Stimulated activated naive CD8-positive, alpha-beta T cell treated with anti-CD3 and anti-CD28 coated beads, Interleukin-15, amount 100 ng/mL, for 72 hours (primary cell): ENCODE data around the gene HERC6.

Experiments
- ATAC-seq: fragments of 150-1000 bp; cut with Tn5 transposase; 2 replicates; pipeline ENCODE4 v1.10.0; 2021; ENCODE audit warnings: mild to moderate bottlenecking, moderate library complexity
- DNase-seq, 2 donors: peaks; one replicate each; pipeline ENCODE4 v3.0.0; 2021 to 2022
- H3K27ac Mint-ChIP-seq, 2 donors: one replicate each; pipeline ENCODE4 v1.8.0; 2022; ENCODE audit warnings: mild to moderate bottlenecking in 2 of 2, mixed read lengths in 2 of 2, moderate library complexity in 2 of 2
- H3K27me3 Mint-ChIP-seq: one replicate; pipeline ENCODE4 v1.8.0; 2022; ENCODE audit warnings: mixed read lengths
- H3K4me1 Mint-ChIP-seq: one replicate; pipeline ENCODE4 v1.8.0; 2022; ENCODE audit warnings: mild to moderate bottlenecking, mixed read lengths
- H3K4me3 Mint-ChIP-seq, 2 donors: one replicate each; pipeline ENCODE4 v1.8.0; 2022; ENCODE audit warnings: mild to moderate bottlenecking in 2 of 2, mixed read lengths in 2 of 2, moderate library complexity in 1 of 2
- H3K9me3 Mint-ChIP-seq, 2 donors: one replicate each; pipeline ENCODE4 v1.8.0; 2022; ENCODE audit warnings: mixed read lengths in 2 of 2

HERC6 gene

DNA sequence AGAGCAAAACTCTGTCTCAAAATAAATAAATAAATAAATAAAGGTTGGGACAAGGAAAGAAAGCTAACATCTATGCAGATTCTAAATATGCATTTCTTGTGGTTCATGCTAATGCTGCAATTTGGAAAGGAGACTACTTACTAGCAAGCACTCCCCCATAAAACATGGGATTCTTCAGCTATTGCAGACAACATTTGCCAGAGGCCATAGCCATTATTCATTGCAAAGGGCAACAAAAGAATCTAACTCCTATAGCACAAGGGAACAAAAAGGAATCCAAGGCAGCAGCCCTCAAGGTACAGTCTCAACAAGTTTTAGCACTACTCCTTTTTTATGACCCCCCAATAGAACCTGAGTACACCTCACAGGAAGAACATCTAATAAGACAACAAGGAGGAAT is 70.2 kb downstream of the HERC6 start:
- Mint-ChIP-seq H3K4me1 (no peaks in the 10 kb centered on the region), H3K4me3 (no peak overlapping the region), H3K27me3 (no peaks in the 10 kb centered on the region), H3K27ac (no peak overlapping the region), H3K9me3 (no peaks in the 10 kb centered on the region)
- DNase-seq (no peak), ATAC-seq (no peak)

DNA sequence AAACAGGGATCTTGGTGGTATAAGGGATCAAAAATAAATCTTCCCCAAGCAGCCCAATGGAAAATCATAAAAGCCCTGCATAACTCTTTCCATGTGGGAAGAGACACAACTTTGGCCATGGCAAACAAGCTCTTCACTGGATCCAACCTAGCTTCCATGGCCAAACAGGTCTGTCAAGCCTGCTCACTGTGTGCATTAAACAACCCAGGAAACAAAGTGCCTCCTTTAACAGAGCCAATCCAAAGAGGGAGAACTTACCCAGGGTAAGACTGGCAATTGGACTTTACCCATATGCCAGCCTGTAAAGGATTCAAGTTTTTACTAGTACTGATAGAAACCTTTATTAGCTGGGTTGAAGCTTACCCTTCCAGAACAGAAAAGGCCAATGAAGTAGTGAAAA is 70.6 kb downstream of the HERC6 start:
- Mint-ChIP-seq H3K27ac (no peak overlapping the region), H3K9me3 (no peaks in the 10 kb centered on the region)

DNA sequence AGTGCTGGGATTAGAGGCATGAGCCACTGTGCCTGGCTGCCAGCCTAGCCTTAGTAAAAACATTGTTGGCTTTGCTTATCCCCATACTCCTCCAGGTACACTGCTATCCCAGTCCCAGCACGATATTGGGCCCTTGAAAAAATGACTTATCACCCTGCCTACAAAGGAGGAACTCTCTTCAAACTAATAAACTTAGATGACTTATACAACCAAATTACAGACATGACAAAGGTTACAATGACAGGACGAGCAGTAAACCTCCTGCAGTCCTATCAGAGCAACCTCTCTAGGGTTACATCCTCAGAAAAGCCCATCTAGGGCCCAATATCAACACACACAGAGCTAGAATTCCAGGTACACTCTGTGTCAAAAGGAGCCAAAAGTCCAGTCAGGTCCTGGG is 72.6 kb downstream of the HERC6 start:
- DNase-seq (no peak), ATAC-seq (no peak)
- no peaks in the 10 kb centered on the region for H3K4me1 Mint-ChIP-seq
- no peaks in the 10 kb centered on the region for H3K27me3 Mint-ChIP-seq
- no peak overlapping the region for H3K27ac Mint-ChIP-seq
- H3K4me3 Mint-ChIP-seq: no peak overlapping the region
- no peaks in the 10 kb centered on the region for H3K9me3 Mint-ChIP-seq

More for the DNA sequence above, 70.6 kb downstream of the HERC6 start:
- DNase-seq (no peak), ATAC-seq (no peak)
- Mint-ChIP-seq H3K27me3 (no peaks in the 10 kb centered on the region), H3K4me3 (no peak overlapping the region), H3K4me1 (no peaks in the 10 kb centered on the region)

DNA sequence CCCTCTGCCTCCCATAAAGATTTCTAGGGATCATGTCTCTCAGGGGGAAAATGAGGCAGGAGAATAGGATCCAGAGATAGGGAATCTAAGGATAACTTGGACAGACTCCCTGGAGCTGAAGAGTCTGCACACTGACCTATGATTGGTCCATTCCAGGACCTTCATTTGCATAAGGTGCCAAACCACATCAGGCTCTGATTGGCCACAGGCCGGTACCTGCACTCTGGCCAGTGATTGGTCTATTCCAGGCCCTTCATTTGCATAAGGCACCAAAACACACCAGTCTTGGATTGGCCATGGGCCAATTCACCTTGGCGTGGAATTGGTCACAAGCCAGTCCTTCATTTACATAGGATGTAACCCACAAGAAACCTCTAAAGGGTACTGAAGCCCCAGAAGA is 74.3 kb downstream of the HERC6 start:
- H3K4me1 Mint-ChIP-seq: peaks cover 13% of the 10 kb centered on the region
- ATAC-seq (no peak), DNase-seq (no peak)
- no peak overlapping the region for H3K4me3 Mint-ChIP-seq
- no peaks in the 10 kb centered on the region for H3K9me3 Mint-ChIP-seq
- peaks cover 11% of the 10 kb centered on the region for H3K27me3 Mint-ChIP-seq
- no peak overlapping the region for H3K27ac Mint-ChIP-seq

DNA sequence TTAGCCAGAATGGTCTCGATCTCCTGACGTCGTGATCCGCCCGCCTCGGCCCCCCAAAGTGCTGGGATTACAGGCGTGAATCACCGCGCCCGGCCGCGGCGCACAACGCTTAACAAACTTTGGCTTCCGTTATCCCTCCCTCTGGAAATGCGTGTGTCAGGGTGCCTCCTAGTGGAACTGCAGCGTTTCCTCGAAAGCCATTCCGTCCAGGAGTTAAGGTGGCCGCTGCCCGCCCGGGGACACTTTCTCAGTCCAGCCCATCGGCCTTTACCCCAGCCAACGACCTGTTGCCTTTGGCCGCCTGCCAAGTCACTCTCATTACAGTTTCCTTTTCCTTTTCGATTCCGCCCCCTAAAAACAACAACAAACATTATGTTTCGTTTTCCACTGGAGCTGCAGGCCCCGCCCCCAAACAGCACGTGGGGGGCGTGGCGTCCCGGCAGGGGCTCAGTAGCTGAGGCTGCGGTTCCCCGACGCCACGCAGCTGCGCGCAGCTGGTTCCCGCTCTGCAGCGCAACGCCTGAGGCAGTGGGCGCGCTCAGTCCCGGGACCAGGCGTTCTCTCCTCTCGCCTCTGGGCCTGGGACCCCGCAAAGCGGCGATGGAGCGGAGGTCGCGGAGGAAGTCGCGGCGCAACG is 78.1 kb downstream of the HERC6 start, which contains the start of gene HERC5:
HERC5 (plus strand) TSS at position 450 of the 637 bp plus-strand sequence; CDS start at position 601, 151 bp downstream.
- DNase-seq (peak; percentile 87 to 92), ATAC-seq (peak; percentile 95)
- H3K9me3 Mint-ChIP-seq: no peaks in the 10 kb centered on the region
- H3K27me3 Mint-ChIP-seq: peaks cover 17% of the 10 kb centered on the region
- peak within 1 kb of the TSS; percentile 97 to 100 for H3K4me3 Mint-ChIP-seq
- H3K27ac Mint-ChIP-seq: peak within 1 kb of the TSS; percentile 99
- peaks cover 17% of the 10 kb centered on the region for H3K4me1 Mint-ChIP-seq

DNA sequence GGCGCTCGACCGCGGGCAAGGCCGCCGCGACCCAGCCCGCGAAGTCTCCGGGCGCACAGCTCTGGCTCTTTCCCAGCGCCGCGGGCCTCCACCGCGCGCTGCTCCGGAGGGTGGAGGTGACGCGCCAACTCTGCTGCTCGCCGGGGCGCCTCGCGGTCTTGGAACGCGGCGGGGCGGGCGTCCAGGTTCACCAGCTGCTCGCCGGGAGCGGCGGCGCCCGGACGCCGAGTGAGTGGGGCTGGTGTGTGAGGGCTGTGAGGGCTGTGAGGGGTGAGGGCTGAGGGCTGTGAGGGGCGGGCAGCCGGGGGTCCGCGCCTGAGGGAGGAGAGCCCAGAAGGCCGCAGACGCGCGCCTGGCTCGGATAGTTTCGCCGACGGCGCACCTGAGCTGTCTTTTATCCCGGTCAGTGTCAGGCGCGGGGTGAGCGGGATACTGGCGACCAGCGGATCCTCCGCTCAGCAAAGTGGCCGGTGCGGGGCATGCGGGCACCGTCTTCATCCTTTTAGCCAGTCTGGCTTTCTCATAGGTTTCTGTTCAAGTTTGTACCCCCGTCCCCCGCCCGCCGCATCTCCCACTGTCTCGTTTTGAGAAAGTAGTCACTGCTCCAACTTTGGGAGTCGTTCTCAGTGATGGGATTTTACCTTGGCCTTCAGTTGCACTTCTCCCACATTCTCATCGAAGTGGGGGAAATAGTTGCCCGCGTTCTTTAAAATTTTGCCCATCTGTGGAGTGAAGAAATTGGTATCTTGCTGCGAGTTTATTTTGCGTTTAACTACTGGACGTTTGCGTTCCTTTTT is 78.9 kb downstream of the HERC6 start:
- Mint-ChIP-seq H3K27ac (peak overlapping the region; percentile 57 to 99), H3K4me3 (peak overlapping the region; percentile 97 to 100), H3K9me3 (no peaks in the 10 kb centered on the region), H3K4me1 (peaks cover 24% of the 10 kb centered on the region), H3K27me3 (peaks cover 17% of the 10 kb centered on the region)
- DNase-seq (no peak), ATAC-seq (peak; percentile 75)

DNA sequence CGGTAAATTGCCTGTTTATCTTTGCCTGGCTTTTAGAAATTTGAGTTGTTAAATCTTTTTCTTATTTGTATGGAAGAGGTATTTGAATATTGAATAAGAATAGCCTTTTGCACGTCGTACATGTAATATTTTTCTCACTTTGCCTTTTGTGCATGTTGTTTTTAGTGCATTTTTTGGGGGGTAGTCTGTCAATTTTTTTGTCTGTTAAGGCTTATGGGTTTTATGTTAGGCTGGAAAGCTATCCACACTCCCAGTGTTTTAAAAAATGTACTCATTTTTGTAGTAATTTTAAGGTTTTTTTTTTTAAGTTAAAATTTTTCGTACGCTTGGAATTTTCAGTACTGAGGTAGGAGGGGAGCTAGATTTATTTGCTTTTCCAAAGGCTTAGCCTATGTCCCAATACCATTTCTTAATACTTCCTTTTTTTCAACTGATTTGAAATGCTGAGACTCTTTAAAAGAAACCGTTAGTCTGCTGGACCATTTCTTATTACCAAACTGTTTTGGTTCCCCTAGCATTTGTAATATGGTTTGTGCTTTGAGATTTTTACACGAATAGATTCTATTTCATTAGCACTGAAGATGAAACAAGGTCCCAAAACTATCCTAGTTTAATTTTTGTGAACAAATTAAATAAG is 79.6 kb downstream of the HERC6 start:
- Mint-ChIP-seq H3K9me3 (no peaks in the 10 kb centered on the region), H3K27ac (no peak overlapping the region)
- ATAC-seq: no peak

DNA sequence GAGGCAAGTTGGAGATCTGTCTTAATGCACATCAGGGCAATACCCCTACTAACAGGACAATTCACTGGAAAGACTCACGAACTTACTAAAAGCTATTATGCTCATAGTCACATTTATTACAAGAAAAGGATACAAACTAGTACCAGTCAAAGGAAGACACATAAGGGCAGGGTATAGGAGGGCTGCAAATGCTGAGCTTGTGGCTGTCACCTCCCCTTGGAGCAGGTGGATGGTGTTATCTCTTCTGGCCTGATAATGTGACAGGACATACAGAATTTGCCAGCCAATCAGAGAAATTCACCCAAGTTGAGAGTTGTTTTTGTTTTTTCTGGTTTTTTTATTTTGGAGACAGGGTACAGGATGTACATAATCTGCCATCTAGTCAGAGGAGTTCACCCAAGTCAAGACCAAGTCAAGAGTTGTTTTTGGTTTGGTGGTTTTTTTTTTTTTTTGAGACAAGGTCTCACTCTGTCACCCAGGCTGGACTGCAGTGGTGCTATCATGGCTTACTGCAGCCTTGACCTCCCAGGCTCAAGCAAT is 87.1 kb downstream of the HERC6 start:
- Mint-ChIP-seq H3K4me1 (peaks cover 31% of the 10 kb centered on the region), H3K27me3 (no peaks in the 10 kb centered on the region), H3K27ac (no peak overlapping the region), H3K9me3 (no peaks in the 10 kb centered on the region), H3K4me3 (no peak overlapping the region)
- no peak for ATAC-seq
- DNase-seq: no peak

More for the DNA sequence above, 79.6 kb downstream of the HERC6 start:
- Mint-ChIP-seq H3K4me3 (peak overlapping the region; percentile 97 to 100), H3K27me3 (peaks cover 17% of the 10 kb centered on the region), H3K4me1 (peaks cover 31% of the 10 kb centered on the region)
- no peak for DNase-seq

DNA sequence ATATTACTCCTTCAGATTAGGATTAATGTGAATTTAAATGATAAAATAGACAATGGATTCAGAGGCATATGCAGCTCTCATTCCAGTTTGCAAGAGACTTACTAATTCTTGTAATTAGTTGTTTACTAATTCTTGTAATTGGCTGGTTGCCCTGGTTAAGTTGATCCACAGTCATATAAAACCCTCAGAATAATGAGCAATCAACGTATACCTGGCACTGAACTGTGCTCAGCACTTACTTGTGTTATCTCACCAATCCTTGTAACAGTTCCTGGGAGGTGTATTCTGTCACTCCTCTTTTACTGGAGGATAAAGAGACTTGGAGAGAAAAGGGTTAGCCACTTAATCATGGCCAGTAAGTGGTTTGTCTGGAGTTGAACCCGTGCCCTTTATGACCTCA is 88.7 kb downstream of the HERC6 start:
- H3K27me3 Mint-ChIP-seq: no peaks in the 10 kb centered on the region
- ATAC-seq (no peak), DNase-seq (no peak)
- no peak overlapping the region for H3K4me3 Mint-ChIP-seq
- peaks cover 24% of the 10 kb centered on the region for H3K4me1 Mint-ChIP-seq
- H3K27ac Mint-ChIP-seq: no peak overlapping the region
- no peaks in the 10 kb centered on the region for H3K9me3 Mint-ChIP-seq

DNA sequence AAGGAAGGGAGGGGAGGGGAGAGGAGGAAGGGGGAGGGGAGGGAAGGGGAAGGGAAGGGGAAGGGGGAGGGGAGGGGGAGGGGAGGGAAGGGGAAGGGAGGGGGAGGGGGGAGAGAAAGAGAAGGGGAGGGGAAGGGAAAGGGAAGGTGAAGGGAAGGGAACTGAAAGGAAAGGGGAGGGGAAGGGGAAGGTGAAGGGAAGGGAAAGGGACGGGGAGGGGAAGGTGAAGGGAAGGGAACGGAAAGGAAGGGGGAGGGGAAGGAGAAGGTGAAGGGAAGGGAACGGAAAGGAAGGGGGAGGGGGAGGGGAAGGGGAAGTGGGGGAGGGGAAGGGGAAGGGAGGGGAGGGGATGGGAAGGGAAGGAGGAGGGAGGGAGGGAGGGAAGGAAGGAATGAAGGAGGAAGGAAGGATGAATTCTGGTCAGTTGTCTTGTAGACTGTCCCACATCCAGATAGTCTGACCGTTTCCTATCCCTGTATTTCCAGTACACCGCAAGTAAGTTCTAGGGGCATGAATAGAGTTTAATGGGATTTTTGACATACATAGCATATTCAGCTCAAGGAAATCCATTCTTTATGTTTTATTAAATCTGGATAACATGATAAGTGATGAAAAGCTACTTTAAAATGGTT is 98.7 kb downstream of the HERC6 start:
- DNase-seq (no peak), ATAC-seq (no peak)
- no peaks in the 10 kb centered on the region for H3K27me3 Mint-ChIP-seq
- no peak overlapping the region for H3K27ac Mint-ChIP-seq
- no peaks in the 10 kb centered on the region for H3K9me3 Mint-ChIP-seq
- no peaks in the 10 kb centered on the region for H3K4me1 Mint-ChIP-seq
- no peak overlapping the region for H3K4me3 Mint-ChIP-seq

DNA sequence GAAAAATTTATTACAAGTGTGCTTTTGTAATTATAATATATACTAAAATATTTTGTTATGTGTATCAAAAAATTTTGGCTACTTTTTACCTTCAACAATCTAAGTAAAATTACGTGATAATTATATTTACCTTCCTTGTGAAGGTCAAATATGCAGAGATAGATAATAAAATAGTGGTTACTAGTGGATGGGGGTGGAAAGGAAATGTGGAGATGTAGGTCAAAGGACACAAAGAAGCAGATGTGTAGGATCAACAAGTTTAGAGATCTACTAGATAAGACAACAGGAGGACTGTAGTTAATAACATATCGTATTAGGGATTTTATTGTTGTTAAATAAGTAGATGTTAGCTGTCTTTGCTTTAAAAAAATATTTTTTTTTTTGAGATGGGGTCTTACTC is 99.6 kb downstream of the HERC6 start:
- Mint-ChIP-seq H3K27me3 (no peaks in the 10 kb centered on the region), H3K9me3 (no peaks in the 10 kb centered on the region), H3K27ac (no peak overlapping the region), H3K4me1 (no peaks in the 10 kb centered on the region), H3K4me3 (no peak overlapping the region)
- ATAC-seq (no peak), DNase-seq (no peak)

DNA sequence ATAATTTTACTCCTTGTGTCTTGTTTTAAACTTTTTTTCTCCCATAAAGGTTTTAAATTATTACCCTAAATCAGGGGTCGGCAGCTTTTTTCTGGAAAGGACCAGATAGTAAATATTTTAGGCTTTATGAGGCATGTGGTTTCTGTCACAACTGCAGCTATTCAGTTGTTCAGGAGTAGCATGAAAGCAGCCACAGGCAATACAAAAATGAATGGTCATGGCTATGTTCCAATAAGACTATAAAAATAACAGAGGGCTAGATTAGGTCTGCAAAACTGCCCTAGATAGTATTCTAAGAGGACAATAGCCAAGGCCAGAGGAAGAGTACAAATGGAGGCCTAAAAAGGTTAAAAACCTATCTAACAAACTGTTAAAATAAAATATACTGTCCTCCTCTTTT is 102.9 kb downstream of the HERC6 start:
- H3K27ac Mint-ChIP-seq: peak overlapping the region in 1 of 2 donors; percentile 54

DNA sequence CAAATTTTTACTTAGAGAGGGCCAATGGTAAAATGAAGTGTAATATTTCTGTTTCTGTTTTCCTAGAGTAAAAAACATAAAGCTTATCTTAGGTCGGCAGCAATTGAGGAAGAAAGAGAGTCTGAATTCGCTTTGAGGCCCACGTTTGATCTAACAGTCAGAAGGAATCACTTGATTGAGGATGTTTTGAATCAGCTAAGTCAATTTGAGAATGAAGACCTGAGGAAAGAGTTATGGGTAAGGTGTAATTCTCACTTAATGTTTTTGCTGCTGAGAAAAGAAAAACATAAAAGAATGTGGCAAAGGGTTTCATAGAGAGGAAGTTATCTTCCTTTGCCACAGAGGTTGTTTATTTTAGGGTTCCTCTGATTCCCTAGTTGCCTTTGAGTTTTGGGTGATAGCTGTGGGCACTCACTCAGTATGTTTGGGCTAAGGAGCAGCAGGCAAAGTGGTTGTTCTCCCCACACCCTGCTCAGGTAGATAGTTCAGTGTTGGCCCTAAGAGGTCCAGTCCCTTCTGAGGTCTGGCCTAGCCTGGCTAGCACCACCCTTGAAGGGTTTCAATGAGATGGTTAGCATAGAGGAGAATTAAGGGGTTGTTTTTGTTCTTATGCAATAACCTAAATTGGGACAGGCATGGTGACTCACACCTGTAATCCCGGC is 110.6 kb downstream of the HERC6 start:
- Mint-ChIP-seq H3K4me1 (peaks cover 15% of the 10 kb centered on the region), H3K4me3 (no peak overlapping the region)

More for the DNA sequence above, 102.9 kb downstream of the HERC6 start:
- ATAC-seq (no peak), DNase-seq (no peak)
- H3K4me1 Mint-ChIP-seq: no peaks in the 10 kb centered on the region
- H3K4me3 Mint-ChIP-seq: no peak overlapping the region
- no peaks in the 10 kb centered on the region for H3K9me3 Mint-ChIP-seq
- no peaks in the 10 kb centered on the region for H3K27me3 Mint-ChIP-seq

More for the DNA sequence above, 110.6 kb downstream of the HERC6 start:
- Mint-ChIP-seq H3K27me3 (no peaks in the 10 kb centered on the region), H3K9me3 (no peaks in the 10 kb centered on the region), H3K27ac (peak overlapping the region in 1 of 2 donors; percentile 49)
- ATAC-seq (peak; percentile 59), DNase-seq (no peak)
